KMS-11 (cell line): ENCODE measurements around the gene FAM114A1.

ENCODE experiments used
- H2AFZ ChIP-seq: fragments of 200-600 bp; sonication (generic); 2 replicates; pipeline ENCODE4 v1.6.1; 2016; ENCODE audit warnings: antibody characterized with exemption, mixed run types, low read depth
- H3K27ac ChIP-seq: fragments of 200-600 bp; sonication (generic); 2 replicates; pipeline ENCODE4 v1.6.1; 2016; ENCODE audit warnings: mild to moderate bottlenecking, mixed run types
- H3K27me3 ChIP-seq: fragments of 200-600 bp; sonication (generic); 2 replicates; pipeline ENCODE4 v1.6.1; 2017; ENCODE audit warnings: mild to moderate bottlenecking, low read depth, mixed run types, moderate library complexity; ENCODE audit not compliant: insufficient read depth
- H3K36me3 ChIP-seq: fragments of 200-600 bp; sonication (generic); 2 replicates; pipeline ENCODE4 v1.6.1; 2017; ENCODE audit warnings: mild to moderate bottlenecking, mixed run types; ENCODE audit not compliant: insufficient read depth
- H3K4me1 ChIP-seq: fragments of 200-600 bp; sonication (generic); 2 replicates; pipeline ENCODE4 v1.6.1; 2016; ENCODE audit warnings: mild to moderate bottlenecking, low read depth, mixed run types; ENCODE audit not compliant: poor library complexity, severe bottlenecking
- H3K4me2 ChIP-seq: fragments of 200-600 bp; sonication (generic); 2 replicates; pipeline ENCODE4 v1.7.0; 2016; ENCODE audit warnings: mild to moderate bottlenecking, mixed run types
- H3K4me3 ChIP-seq: fragments of 200-600 bp; sonication (generic); IDR thresholded peaks from 2 replicates; pipeline ENCODE4 v1.6.1; 2017; ENCODE audit warnings: low read depth, low read length, mixed read lengths; ENCODE audit not compliant: insufficient read depth
- H3K79me2 ChIP-seq: fragments of 200-600 bp; sonication (generic); 2 replicates; pipeline ENCODE4 v1.6.1; 2016; ENCODE audit warnings: low read depth, mixed run types; ENCODE audit not compliant: insufficient read depth
- H3K9ac ChIP-seq: fragments of 200-600 bp; sonication (generic); 2 replicates; pipeline ENCODE4 v1.6.1; 2016; ENCODE audit warnings: mild to moderate bottlenecking, mixed run types
- H4K20me1 ChIP-seq: fragments of 200-600 bp; sonication (generic); 2 replicates; pipeline ENCODE4 v1.6.1; 2016; ENCODE audit warnings: mild to moderate bottlenecking, mixed run types; ENCODE audit not compliant: insufficient read depth
- CTCF ChIP-seq: fragments of 200-600 bp; sonication (generic); conservative IDR thresholded peaks from 2 replicates; pipeline ENCODE4 v1.6.1; 2017; ENCODE audit warnings: low read depth, mild to moderate bottlenecking, antibody characterized with exemption, low read length, moderate library complexity, mixed read lengths

The FAM114A1 gene

GRCh38 chr4:38867478-38868058 lies at the start of gene FAM114A1:
FAM114A1 (plus strand) TSS chr4:38867806; CDS start chr4:38878079, 10,273 bp downstream.
- TF ChIP-seq CTCF, result no peak
- peak within 1 kb of the TSS; percentile 70 for H2AFZ ChIP-seq
- no peak within 1 kb of the TSS for H3K27ac ChIP-seq

GRCh38 chr4:38818441-38818976 lies 49.1 kb upstream of the FAM114A1 start:
- Histone ChIP-seq H3K27ac (no peak overlapping the region), H3K27me3 (no peaks in the 10 kb centered on the region), H3K79me2 (no peaks in the 10 kb centered on the region), H3K4me1 (peaks cover 8% of the 10 kb centered on the region), H3K4me3 (no peak overlapping the region), H4K20me1 (no peaks in the 10 kb centered on the region), H3K36me3 (no peaks in the 10 kb centered on the region), H3K4me2 (no peak overlapping the region), H2AFZ (no peak overlapping the region), H3K9ac (no peak overlapping the region)
- TF ChIP-seq CTCF, result no peak

More at GRCh38 chr4:38867478-38868058, at the start of gene FAM114A1:
- no peaks in the 10 kb centered on the region for H3K4me1 ChIP-seq
- no peaks in the 10 kb centered on the region for H3K27me3 ChIP-seq
- H3K36me3 ChIP-seq, result no peaks in the 10 kb centered on the region
- H3K79me2 ChIP-seq, result no peaks in the 10 kb centered on the region
- H3K4me2 ChIP-seq, result peak within 1 kb of the TSS; percentile 37; the same call in 1 of the 2 replicates
- H3K4me3 ChIP-seq, result no peak within 1 kb of the TSS
- H4K20me1 ChIP-seq, result no peaks in the 10 kb centered on the region
- peak within 1 kb of the TSS; percentile 30; the same call in 1 of the 2 replicates for H3K9ac ChIP-seq

GRCh38 chr4:38819569-38819968 lies 48.0 kb upstream of the FAM114A1 start:
- Histone ChIP-seq H3K27ac (no peak overlapping the region), H3K4me1 (peaks cover 8% of the 10 kb centered on the region), H3K27me3 (no peaks in the 10 kb centered on the region), H4K20me1 (no peaks in the 10 kb centered on the region), H3K79me2 (no peaks in the 10 kb centered on the region), H3K4me2 (no peak overlapping the region), H3K36me3 (no peaks in the 10 kb centered on the region), H3K4me3 (no peak overlapping the region), H2AFZ (no peak overlapping the region), H3K9ac (no peak overlapping the region)
- no peak for TF ChIP-seq CTCF

GRCh38 chr4:38820329-38821061 lies 47.1 kb upstream of the FAM114A1 start:
- no peak overlapping the region for H2AFZ ChIP-seq
- H3K36me3 ChIP-seq, result no peaks in the 10 kb centered on the region
- no peak overlapping the region for H3K4me3 ChIP-seq
- no peak overlapping the region for H3K4me2 ChIP-seq
- H3K9ac ChIP-seq, result no peak overlapping the region
- H3K4me1 ChIP-seq, result peaks cover 8% of the 10 kb centered on the region
- no peaks in the 10 kb centered on the region for H3K79me2 ChIP-seq
- H3K27me3 ChIP-seq, result no peaks in the 10 kb centered on the region
- no peak for TF ChIP-seq CTCF
- no peaks in the 10 kb centered on the region for H4K20me1 ChIP-seq
- no peak overlapping the region for H3K27ac ChIP-seq
